C4-2B (cell line): ENCODE results near the gene F2.

ENCODE experiments used
- H3K27ac ChIP-seq: fragments of 450-650 bp; 2 replicates; pipeline ENCODE4 v1.5.1; 2017
- ZFX ChIP-seq: fragments of 450-650 bp; IDR thresholded peaks from 2 replicates; pipeline ENCODE4 v1.6.1; 2017
- TF ChIP-seq, protein P1 (sequence below): fragments of 450-650 bp; conservative IDR thresholded peaks from 2 replicates; pipeline ENCODE4 v1.5.1; 2017; ENCODE audit warnings: mild to moderate bottlenecking

Gene F2

DNA sequence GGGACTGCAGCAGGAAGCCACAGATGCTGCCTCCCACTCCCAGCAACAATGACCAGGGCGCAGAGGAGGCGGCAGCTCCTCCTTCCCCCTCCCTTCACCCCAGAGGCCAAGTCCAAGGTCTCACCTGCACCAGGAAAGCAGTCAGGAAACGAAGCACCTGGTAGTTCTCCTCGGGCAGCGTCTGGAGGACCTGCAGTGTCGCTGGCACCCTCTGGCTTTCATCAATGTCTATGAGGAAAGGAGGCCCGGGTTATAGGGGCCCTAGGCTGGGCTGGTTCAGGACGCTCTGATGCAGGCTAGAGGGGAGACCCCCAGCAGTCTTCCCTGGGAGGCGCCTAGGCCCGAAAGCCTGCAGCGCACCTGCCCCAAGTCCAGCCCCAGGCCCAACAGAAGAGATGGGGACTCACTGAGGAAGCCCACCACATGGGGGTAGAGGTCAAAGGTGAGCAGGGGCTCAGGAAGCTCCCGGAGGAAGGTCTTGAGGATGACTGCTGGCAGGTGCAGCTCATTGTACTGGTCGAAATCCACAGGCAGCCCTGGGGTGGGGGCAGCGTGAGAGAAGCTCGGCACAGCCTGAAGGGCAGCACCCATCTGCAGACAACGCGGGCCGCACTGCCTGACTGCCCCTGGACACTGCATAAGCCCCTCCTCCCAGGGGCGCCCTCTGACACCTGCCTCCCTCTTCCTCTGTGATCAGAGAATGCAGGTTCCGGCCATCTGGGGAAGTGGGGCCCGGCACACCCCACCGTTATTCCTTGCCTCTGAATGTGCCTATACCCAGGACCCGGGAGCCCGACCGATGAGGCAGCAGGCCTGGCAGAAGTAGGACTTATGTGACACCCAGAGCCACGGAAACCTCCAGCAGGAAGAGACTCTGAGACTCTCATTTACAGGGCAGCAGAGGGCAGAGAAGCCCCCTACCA, 39.5 kb upstream of the F2 start:
- TF ChIP-seq ZFX = no peak
- TF ChIP-seq, protein P1, sequence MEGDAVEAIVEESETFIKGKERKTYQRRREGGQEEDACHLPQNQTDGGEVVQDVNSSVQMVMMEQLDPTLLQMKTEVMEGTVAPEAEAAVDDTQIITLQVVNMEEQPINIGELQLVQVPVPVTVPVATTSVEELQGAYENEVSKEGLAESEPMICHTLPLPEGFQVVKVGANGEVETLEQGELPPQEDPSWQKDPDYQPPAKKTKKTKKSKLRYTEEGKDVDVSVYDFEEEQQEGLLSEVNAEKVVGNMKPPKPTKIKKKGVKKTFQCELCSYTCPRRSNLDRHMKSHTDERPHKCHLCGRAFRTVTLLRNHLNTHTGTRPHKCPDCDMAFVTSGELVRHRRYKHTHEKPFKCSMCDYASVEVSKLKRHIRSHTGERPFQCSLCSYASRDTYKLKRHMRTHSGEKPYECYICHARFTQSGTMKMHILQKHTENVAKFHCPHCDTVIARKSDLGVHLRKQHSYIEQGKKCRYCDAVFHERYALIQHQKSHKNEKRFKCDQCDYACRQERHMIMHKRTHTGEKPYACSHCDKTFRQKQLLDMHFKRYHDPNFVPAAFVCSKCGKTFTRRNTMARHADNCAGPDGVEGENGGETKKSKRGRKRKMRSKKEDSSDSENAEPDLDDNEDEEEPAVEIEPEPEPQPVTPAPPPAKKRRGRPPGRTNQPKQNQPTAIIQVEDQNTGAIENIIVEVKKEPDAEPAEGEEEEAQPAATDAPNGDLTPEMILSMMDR = no peak
- H3K27ac ChIP-seq = no peak overlapping the region

DNA sequence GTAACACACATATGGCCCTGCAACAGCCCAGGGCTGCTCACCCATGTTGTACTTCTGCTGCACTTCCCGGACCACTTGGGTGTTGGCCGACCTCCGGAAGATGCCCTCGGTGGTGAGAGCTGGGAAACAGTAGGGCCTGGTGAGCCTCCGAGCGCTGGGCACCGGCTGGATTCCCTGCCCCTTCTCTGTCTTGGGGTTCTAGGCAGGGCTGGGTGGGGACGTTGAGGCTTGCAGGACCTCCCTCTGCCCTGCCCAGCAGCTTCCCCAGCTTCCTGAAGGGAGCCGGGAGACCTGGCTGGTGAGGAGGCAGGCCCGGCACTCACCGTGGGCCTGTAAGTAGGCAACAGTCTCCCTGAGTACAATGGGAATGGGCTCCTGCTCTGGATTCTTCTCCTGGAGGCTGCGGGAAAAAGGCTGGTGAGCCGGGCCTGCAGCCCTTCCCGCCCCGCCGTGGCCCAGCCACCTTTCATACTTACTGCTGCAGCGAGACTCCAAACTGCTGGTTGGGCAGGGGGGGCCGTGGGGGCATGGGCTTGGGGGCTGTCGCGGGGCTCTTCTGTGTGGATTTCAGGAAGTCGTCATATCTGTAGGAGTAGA, 38.8 kb upstream of the F2 start:
- TF ChIP-seq, protein P1 = no peak
- no peak for TF ChIP-seq ZFX
- no peak overlapping the region for H3K27ac ChIP-seq

DNA sequence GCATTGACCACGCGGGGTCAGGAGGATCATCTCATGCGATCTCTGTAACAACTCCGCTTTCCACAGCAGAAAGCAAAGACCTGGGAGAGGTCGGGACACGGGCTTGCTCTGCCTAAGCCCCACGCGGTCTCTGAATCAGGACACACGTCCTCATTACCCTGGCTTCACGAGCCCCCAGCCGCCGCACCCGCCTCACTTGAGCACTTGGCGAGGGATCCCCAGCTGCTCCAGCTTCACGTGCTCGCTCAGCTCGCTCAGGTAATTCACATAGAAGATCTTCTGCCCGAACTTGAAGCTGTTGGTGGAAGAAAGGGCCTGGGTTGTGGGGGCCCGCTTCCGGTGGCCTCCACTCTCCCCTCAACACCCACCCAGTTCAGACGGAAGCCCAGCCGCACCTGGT, 38.2 kb upstream of the F2 start:
- TF ChIP-seq, protein P1 = no peak
- no peak for TF ChIP-seq ZFX
- H3K27ac ChIP-seq = no peak overlapping the region

DNA sequence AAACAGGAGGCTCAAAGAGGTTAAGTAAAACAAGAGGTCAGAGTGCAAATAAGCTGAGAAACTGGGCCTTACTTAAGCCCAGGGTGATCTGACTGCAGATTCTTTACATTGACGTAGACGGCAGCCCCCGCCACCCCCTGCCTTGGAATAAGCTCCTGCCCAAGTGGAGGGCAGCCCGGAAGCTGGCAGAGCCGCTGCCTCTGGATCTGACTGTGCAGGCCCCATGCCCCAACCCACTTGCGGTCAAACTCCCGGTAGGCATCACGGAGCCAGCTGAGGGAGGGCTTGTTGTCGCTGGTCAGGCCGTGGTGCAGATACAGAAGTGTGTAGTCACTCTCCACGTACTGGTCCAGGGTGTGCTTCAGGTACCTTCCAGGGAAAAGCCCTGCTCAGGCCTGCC, 37.2 kb upstream of the F2 start:
- no peak for TF ChIP-seq ZFX
- TF ChIP-seq, protein P1 = no peak
- H3K27ac ChIP-seq = no peak overlapping the region

DNA sequence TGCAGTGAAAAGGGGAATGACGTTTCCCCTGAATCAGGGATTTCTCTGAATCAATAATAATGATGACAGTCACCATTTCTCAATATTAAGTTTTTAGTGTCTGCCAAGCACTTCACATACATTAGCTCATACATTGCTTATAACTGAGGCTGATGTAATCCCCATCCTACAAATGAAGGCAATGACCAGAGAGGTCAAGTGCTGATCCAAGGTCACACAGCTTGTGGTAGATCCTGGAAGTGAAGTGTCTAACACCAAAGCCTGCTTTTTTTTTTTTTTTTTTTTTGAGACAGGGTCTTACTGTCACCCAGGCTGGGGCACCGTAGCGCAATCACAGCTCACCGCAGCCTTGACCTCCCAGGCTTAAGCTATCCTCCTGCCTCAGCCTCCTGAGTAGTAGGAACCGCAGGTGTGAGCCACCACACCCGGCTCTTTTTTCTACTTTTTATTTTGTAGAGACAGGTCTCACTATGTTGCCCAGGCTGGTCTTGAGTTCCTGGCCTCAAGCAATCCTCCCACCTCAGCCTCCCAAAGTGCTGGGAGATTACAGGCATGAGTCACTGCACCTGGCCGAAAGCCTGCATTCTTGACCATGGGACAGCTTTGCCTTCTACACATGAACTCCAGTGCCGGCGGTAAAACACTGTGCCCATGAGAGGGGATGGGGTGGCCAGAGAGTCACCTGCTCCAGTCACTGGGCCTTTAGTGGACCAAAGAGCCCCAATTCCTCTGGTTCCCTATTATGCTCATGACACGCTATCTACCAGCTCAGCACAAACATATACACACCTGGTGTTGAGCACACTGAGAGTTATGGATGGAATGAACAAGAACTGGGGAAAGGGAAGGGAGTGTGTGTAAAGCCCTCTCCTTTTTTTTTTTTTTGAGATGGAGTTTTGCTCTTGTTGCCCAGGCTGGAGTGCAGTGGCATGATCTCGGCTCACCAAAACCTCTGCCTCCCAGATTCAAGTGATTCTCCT, 36.0 kb upstream of the F2 start:
- H3K27ac ChIP-seq = no peak overlapping the region
- TF ChIP-seq ZFX = no peak
- TF ChIP-seq, protein P1 = no peak

DNA sequence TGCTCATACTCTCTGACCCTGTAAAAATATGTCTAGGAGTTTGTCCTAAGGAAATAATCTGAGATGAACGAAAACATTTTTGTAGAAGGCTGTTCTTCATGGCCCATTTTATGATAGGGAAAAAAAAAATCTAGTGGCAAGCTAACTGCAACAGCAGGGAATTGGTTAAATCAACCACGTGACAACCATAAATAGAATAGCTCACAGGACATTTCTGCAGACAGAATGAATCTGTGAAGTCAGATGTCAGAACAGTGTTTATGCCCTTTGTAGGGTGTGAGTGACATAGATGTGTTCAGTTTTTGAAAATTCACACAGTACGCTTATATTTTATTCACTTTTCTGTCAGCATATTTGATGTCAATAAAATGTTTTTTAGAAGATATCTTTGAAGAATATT, 34.6 kb upstream of the F2 start:
- H3K27ac ChIP-seq = no peak overlapping the region
- TF ChIP-seq ZFX = no peak
- TF ChIP-seq, protein P1 = no peak
